Pancreas (tissue), 10 donors: ENCODE data around the gene TCTN1. TPM values are rescaled to one million over a fixed set of nuclear protein-coding genes. Genes with fewer than 3 reads are reported as not detected.

ENCODE experiments used
- ATAC-seq, 4 donors: fragments of 200-7000 bp; cut with Tn5 transposase; one replicate each; pipeline versions ENCODE4 v1.8.0 to v1.9.1; 2020; ENCODE audit warnings: mild to moderate bottlenecking in 4 of 4, moderate library complexity in 4 of 4
- DNase-seq, 6 donors: peaks; one replicate each; pipeline ENCODE4 v3.0.0-alpha.2; 2020
- FAIRE-seq: peaks from 2 replicates; lab custom pipeline; 2012; peaks lifted over from hg19 to GRCh38; lab: Jason Lieb, UNC
- H3K27ac ChIP-seq, 4 donors: fragments of 200-600 bp; sonication (generic); 1 replicate in 3 of 4; 2 replicates in 1 of 4; pipeline versions ENCODE4 v1.5.0 to v1.8.0; 2020
- H3K27me3 ChIP-seq, 4 donors: fragments of 200-600 bp; one replicate each; pipeline ENCODE4 v1.8.0; 2021
- H3K36me3 ChIP-seq, 3 donors: fragments of 200-600 bp; sonication (generic) in 1 of 3; one replicate each; pipeline versions ENCODE4 v1.5.0 to v1.8.0; 2020 to 2021
- H3K4me1 ChIP-seq, 3 donors: fragments of 200-600 bp; one replicate each; pipeline ENCODE4 v1.8.0; 2021
- H3K4me3 ChIP-seq, 4 donors: fragments of 200-600 bp; sonication (generic) in 2 of 4; one replicate each; pipeline versions ENCODE4 v1.5.0 to v1.8.0; 2020 to 2021
- H3K9me3 ChIP-seq, 4 donors: fragments of 200-600 bp; one replicate each; pipeline ENCODE4 v1.8.0; 2021
- WGBS, 2 donors: extraction: QIAGEN DNeasy Blood & Tissue Kit; methylation state at CpG; one replicate each; pipeline ENCODE4 v1.1.7; 2013; 5-methylcytosine and 5-hydroxymethylcytosine counted together
- intact Hi-C, 3 donors: fragments of 100-400 bp; cut with DNase I; formaldehyde crosslinking; loops; one replicate each; pipeline versions ENCODE4 v1.11.1 to v1.14.2; 2022
- polyA plus RNA-seq, 2 donors: library from polyadenylated mRNA; stranded (reverse); fragments of 200-250 nt; gene quantifications; one replicate each; pipeline ENCODE4 v1.2.3, GENCODE V29; 2013
- total RNA-seq, 6 donors: library from RNA; stranded (reverse); fragmentation: NEBNext Ultra II Directional in 4 of 6; extraction: Animal tissue kit (Norgen Biotek cat#: 25700) in 4 of 6; gene quantifications; one replicate each; pipeline versions ENCODE4 v1.2.1 to v1.2.4, GENCODE V29; 2021 to 2023
- TF ChIP-seq, protein P1 (sequence below), 4 donors: fragments of 200-600 bp; sonication (generic) in 3 of 4; IDR thresholded peaks; one replicate each; pipeline versions ENCODE4 v1.5.0 to v1.8.0; 2021; ENCODE audit warnings: antibody characterized with exemption in 4 of 4
- donor health status: healthy with polysubstance abuse.
- donor health status: DM: no; HTN: no; CAD: no; lungs with moderate emphysema.
- donor health status: DM: no; HTN: no; CAD: no.
- donor health status: control.
- donor health status: control.
- donor health status: Bipolar disorder and iron deficiency.
- donor health status: DM: yes; HTN: yes; CAD: no.
- donor health status: DM: no; HTN: no; CAD: no.
- donor health status: DM: no; HTN: no; CAD: no.
- donor health status: DM: yes; HTN: yes; CAD: no.

TCTN1 gene
- total and polyA plus RNA-seq, 8 donors, result 14.7 to 54.5 (median 20.9) TPM

GRCh38 chr12:110686294-110686903 lies 72.5 kb downstream of the TCTN1 start:
- FAIRE-seq, result no peak
- TF ChIP-seq, protein P1, sequence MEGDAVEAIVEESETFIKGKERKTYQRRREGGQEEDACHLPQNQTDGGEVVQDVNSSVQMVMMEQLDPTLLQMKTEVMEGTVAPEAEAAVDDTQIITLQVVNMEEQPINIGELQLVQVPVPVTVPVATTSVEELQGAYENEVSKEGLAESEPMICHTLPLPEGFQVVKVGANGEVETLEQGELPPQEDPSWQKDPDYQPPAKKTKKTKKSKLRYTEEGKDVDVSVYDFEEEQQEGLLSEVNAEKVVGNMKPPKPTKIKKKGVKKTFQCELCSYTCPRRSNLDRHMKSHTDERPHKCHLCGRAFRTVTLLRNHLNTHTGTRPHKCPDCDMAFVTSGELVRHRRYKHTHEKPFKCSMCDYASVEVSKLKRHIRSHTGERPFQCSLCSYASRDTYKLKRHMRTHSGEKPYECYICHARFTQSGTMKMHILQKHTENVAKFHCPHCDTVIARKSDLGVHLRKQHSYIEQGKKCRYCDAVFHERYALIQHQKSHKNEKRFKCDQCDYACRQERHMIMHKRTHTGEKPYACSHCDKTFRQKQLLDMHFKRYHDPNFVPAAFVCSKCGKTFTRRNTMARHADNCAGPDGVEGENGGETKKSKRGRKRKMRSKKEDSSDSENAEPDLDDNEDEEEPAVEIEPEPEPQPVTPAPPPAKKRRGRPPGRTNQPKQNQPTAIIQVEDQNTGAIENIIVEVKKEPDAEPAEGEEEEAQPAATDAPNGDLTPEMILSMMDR (IDR thresholded peaks at IDR 0.05), result no peak
- H3K36me3 ChIP-seq, result no peaks in the 10 kb centered on the region
- peaks cover 0 to 5% (median 0%) of the 10 kb centered on the region in 4 donors for H3K27me3 ChIP-seq
- no peak overlapping the region for H3K4me3 ChIP-seq
- DNase-seq, result no peak
- ATAC-seq, result no peak
- intact Hi-C loops, result no loop called here
- H3K9me3 ChIP-seq, result no peaks in the 10 kb centered on the region
- 81 to 91% methylated on average over 3 of the region's 3 CpGs for WGBS, 2 donors
- peaks cover 0 to 6% (median 0%) of the 10 kb centered on the region in 3 donors for H3K4me1 ChIP-seq
- H3K27ac ChIP-seq, result no peak overlapping the region

DNA sequence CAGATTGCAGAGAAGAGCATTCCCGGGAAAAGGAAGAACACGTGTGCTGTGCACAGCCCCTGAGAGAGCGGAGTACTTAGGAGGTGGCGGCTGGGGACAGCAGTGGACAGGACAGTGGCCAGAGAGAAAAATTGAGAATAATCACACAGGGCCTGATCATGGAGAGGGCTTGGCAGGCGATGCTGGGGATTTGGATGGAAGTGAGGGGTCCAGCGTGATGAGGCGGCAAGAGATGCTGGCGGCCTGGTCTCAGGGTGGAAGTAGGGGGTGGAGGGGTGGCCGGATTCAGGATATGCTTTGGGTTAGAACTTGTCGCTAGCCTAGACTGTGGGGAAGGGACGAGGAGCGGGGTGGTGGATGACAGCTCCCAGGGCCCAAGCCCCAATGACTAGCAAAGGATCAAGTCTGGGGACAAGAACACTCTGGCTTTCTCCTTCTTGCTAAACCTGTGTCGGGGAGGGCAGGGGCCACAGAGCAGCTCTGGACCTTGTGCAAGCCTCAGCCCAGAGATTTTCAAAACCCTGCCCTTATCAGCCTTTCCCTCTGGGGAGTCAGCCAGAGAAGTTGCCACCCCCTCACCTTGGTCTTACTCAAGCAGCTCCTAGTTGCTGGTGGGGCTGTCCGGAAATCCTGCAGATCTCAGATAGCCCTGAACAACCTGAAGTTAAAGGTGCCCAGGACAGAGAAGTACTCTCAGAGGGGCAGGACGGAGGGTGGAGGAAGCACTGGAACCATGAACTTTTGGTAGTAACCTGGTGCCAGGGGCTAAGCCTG lies 73.7 kb downstream of the TCTN1 start:
- ATAC-seq (no peak), DNase-seq (peak in 1 of 6 donors; percentile 45), FAIRE-seq (no peak)
- H3K4me3 ChIP-seq, result no peak overlapping the region
- no peaks in the 10 kb centered on the region for H3K9me3 ChIP-seq
- no peaks in the 10 kb centered on the region for H3K36me3 ChIP-seq
- H3K27ac ChIP-seq, result no peak overlapping the region
- H3K4me1 ChIP-seq, result peaks cover 0 to 6% (median 0%) of the 10 kb centered on the region in 3 donors
- TF ChIP-seq, protein P1 (IDR thresholded peaks at IDR 0.05), result no peak
- WGBS, 2 donors, result 84 to 89% methylated on average over 15 of the region's 15 CpGs
- intact Hi-C loops, result no loop called here
- H3K27me3 ChIP-seq, result peaks cover 0 to 5% (median 0%) of the 10 kb centered on the region in 4 donors

GRCh38 chr12:110688446-110689280 lies 74.7 kb downstream of the TCTN1 start, which contains the start of gene HVCN1:
Gene HVCN1, minus strand, starts transcription at chr12:110689115. Its CDS starts 5,870 bp downstream, at chr12:110683245.
- H3K27ac ChIP-seq, result peak within 1 kb of the TSS in 2 of 4 donors; percentile 28 to 44

More at GRCh38 chr12:110688446-110689280, 74.7 kb downstream of the TCTN1 start, which contains the start of gene HVCN1:
- DNase-seq, result peak in 5 of 6 donors; percentile 13 to 71 (median 39)
- Histone ChIP-seq H3K36me3 (no peaks in the 10 kb centered on the region), H3K27me3 (peaks cover 0 to 5% (median 0%) of the 10 kb centered on the region in 4 donors), H3K4me1 (peaks cover 0 to 6% (median 0%) of the 10 kb centered on the region in 3 donors), H3K4me3 (peak within 1 kb of the TSS; percentile 26 to 69 (median 46)), H3K9me3 (no peaks in the 10 kb centered on the region)
- FAIRE-seq, result no peak
- TF ChIP-seq, protein P1 (IDR thresholded peaks at IDR 0.05), result no peak
- peak; percentile 83 to 88 (median 86) for ATAC-seq
- WGBS, 2 donors, result 3% methylated on average over 32 to 64 of the region's 64 CpGs
- intact Hi-C loops, result no loop called here
